ENCODE results near the gene NAT9. TPM values are rescaled to one million over a fixed set of nuclear protein-coding genes. Genes with fewer than 3 reads are reported as not detected.

The NAT9 gene
- polyA plus RNA-seq, 3 donors: 23.3 to 32.7 (median 24.7) TPM

GRCh38 chr17:74769266-74769855 lies 6.8 kb downstream of the NAT9 start:
- WGBS, 3 donors: 45 to 58% (median 57%) methylated on average over 6 of the region's 6 CpGs
- H3K27ac ChIP-seq (ENCODE audit: low read depth, low read length): no peak overlapping the region

GRCh38 chr17:74768763-74769114 lies 7.4 kb downstream of the NAT9 start:
- 60 to 73% (median 65%) methylated on average over 7 of the region's 7 CpGs for WGBS, 3 donors
- no peak overlapping the region for H3K27ac ChIP-seq (ENCODE audit: low read depth, low read length)

GRCh38 chr17:74768069-74768762 lies 7.9 kb downstream of the NAT9 start:
- 46 to 67% (median 61%) methylated on average over 17 of the region's 17 CpGs for WGBS, 3 donors
- H3K27ac ChIP-seq (ENCODE audit: low read depth, low read length): no peak overlapping the region

GRCh38 chr17:74767111-74767516 lies 9.0 kb downstream of the NAT9 start:
- 56 to 67% (median 61%) methylated on average over 10 of the region's 10 CpGs for WGBS, 3 donors
- H3K27ac ChIP-seq (ENCODE audit: low read depth, low read length): no peak overlapping the region

- WGBS, 3 donors: 81 to 87% (median 81%) methylated on average over 2 of the region's 2 CpGs
- H3K27ac ChIP-seq (ENCODE audit: low read depth, low read length): no peak overlapping the region
Observed at GRCh38 chr17:74766413-74766812, 9.7 kb downstream of the NAT9 start.

- WGBS, 3 donors: 64 to 78% (median 75%) methylated on average over 4 of the region's 4 CpGs
- H3K27ac ChIP-seq (ENCODE audit: low read depth, low read length): no peak overlapping the region
Observed at GRCh38 chr17:74764751-74765286, 11.3 kb downstream of the NAT9 start.

- WGBS, 3 donors: 46 to 67% (median 65%) methylated on average over 16 of the region's 16 CpGs
- H3K27ac ChIP-seq (ENCODE audit: low read depth, low read length): no peak overlapping the region
Observed at GRCh38 chr17:74763565-74764387, 12.4 kb downstream of the NAT9 start.

GRCh38 chr17:74761931-74762330 lies 14.2 kb downstream of the NAT9 start:
- H3K27ac ChIP-seq (ENCODE audit: low read depth, low read length): no peak overlapping the region
- WGBS, 3 donors: 93 to 95% (median 94%) methylated on average over 10 to 11 of the region's 11 CpGs

- WGBS, 3 donors: 75 to 79% (median 76%) methylated on average over 5 of the region's 5 CpGs
- no peak overlapping the region for H3K27ac ChIP-seq (ENCODE audit: low read depth, low read length)
Observed at GRCh38 chr17:74761419-74761818, 14.7 kb downstream of the NAT9 start.

- no peak overlapping the region for H3K27ac ChIP-seq (ENCODE audit: low read depth, low read length)
- WGBS, 3 donors: 48 to 64% (median 62%) methylated on average over 7 of the region's 7 CpGs
Observed at GRCh38 chr17:74760404-74761105, 15.6 kb downstream of the NAT9 start.

GRCh38 chr17:74759941-74760340 lies 16.2 kb downstream of the NAT9 start:
- 36 to 67% (median 59%) methylated on average over 10 of the region's 10 CpGs for WGBS, 3 donors
- H3K27ac ChIP-seq (ENCODE audit: low read depth, low read length): no peak overlapping the region

- H3K27ac ChIP-seq (ENCODE audit: low read depth, low read length): no peak overlapping the region
- 46 to 53% (median 52%) methylated on average over 7 to 9 of the region's 9 CpGs for WGBS, 3 donors
Observed at GRCh38 chr17:74759243-74759801, 16.8 kb downstream of the NAT9 start.

- WGBS, 3 donors: 40 to 87% (median 58%) methylated on average over 2 of the region's 2 CpGs
- H3K27ac ChIP-seq (ENCODE audit: low read depth, low read length): peak overlapping the region; percentile 29
Observed at GRCh38 chr17:74758848-74759168, 17.3 kb downstream of the NAT9 start.

- peak overlapping the region; percentile 29 for H3K27ac ChIP-seq (ENCODE audit: low read depth, low read length)
Observed at GRCh38 chr17:74757931-74758847, 18.0 kb downstream of the NAT9 start.

GRCh38 chr17:74757502-74757901 lies 18.6 kb downstream of the NAT9 start:
- WGBS, 3 donors: 42 to 64% (median 47%) methylated on average over 3 of the region's 3 CpGs
- no peak overlapping the region for H3K27ac ChIP-seq (ENCODE audit: low read depth, low read length)

More at GRCh38 chr17:74757931-74758847, 18.0 kb downstream of the NAT9 start:
- WGBS, 3 donors: 39 to 51% (median 51%) methylated on average over 24 to 26 of the region's 26 CpGs

- 40 to 61% (median 55%) methylated on average over 3 of the region's 3 CpGs for WGBS, 3 donors
- H3K27ac ChIP-seq (ENCODE audit: low read depth, low read length): no peak overlapping the region
Observed at GRCh38 chr17:74756891-74757290, 19.3 kb downstream of the NAT9 start.

GRCh38 chr17:74755533-74755932 lies 20.6 kb downstream of the NAT9 start:
- H3K27ac ChIP-seq (ENCODE audit: low read depth, low read length): no peak overlapping the region
- WGBS, 3 donors: 89 to 92% (median 90%) methylated on average over 8 of the region's 8 CpGs

Data from adipose tissue (tissue), 3 donors.